Activated CD8-positive, alpha-beta memory T cell treated with anti-CD3 and anti-CD28 coated beads, Interleukin-2, amount 50 U/mL, for 4 hours (primary cell): ENCODE results near the gene PLXDC2.

ENCODE experiments used
- DNase-seq: peaks from one replicate; pipeline ENCODE4 v3.0.0-alpha.2; 2020

The PLXDC2 gene

GRCh38 chr10:20073167-20073566 lies 256.9 kb downstream of the PLXDC2 start:
- DNase-seq = no peak

- no peak for DNase-seq
Observed at GRCh38 chr10:20075713-20076112, 259.5 kb downstream of the PLXDC2 start.

GRCh38 chr10:20084451-20084850 lies 268.2 kb downstream of the PLXDC2 start:
- DNase-seq = no peak

GRCh38 chr10:20085115-20085514 lies 268.9 kb downstream of the PLXDC2 start:
- DNase-seq = no peak

GRCh38 chr10:20087353-20087752 lies 271.1 kb downstream of the PLXDC2 start:
- DNase-seq = no peak

- no peak for DNase-seq
Observed at GRCh38 chr10:20088061-20088701, 271.9 kb downstream of the PLXDC2 start.

- no peak for DNase-seq
Observed at GRCh38 chr10:20089879-20090278, 273.6 kb downstream of the PLXDC2 start.

GRCh38 chr10:20090831-20091230 lies 274.6 kb downstream of the PLXDC2 start:
- DNase-seq = no peak

GRCh38 chr10:20091698-20092097 lies 275.5 kb downstream of the PLXDC2 start:
- DNase-seq = no peak

- no peak for DNase-seq
Observed at GRCh38 chr10:20093600-20093999, 277.4 kb downstream of the PLXDC2 start.

GRCh38 chr10:20094226-20094976 lies 278.2 kb downstream of the PLXDC2 start:
- no peak for DNase-seq

GRCh38 chr10:20100171-20100570 lies 283.9 kb downstream of the PLXDC2 start:
- DNase-seq = no peak

- no peak for DNase-seq
Observed at GRCh38 chr10:20105236-20105635, 289.0 kb downstream of the PLXDC2 start.

GRCh38 chr10:20105931-20106330 lies 289.7 kb downstream of the PLXDC2 start:
- no peak for DNase-seq

- DNase-seq = no peak
Observed at GRCh38 chr10:20108021-20108420, 291.8 kb downstream of the PLXDC2 start.

- no peak for DNase-seq
Observed at GRCh38 chr10:20109613-20110012, 293.4 kb downstream of the PLXDC2 start.

- DNase-seq = no peak
Observed at GRCh38 chr10:20110125-20111100, 294.2 kb downstream of the PLXDC2 start.

GRCh38 chr10:20114179-20114578 lies 297.9 kb downstream of the PLXDC2 start:
- no peak for DNase-seq

GRCh38 chr10:20115894-20116293 lies 299.7 kb downstream of the PLXDC2 start:
- no peak for DNase-seq

- no peak for DNase-seq
Observed at GRCh38 chr10:20117471-20117870, 301.2 kb downstream of the PLXDC2 start.

- DNase-seq = no peak
Observed at GRCh38 chr10:20118119-20118518, 301.9 kb downstream of the PLXDC2 start.

GRCh38 chr10:20128811-20129210 lies 312.6 kb downstream of the PLXDC2 start:
- no peak for DNase-seq

- DNase-seq = no peak
Observed at GRCh38 chr10:20132816-20133215, 316.6 kb downstream of the PLXDC2 start.
